ENCODE measurements around the gene TAMALIN. TPM values are rescaled to one million over a fixed set of nuclear protein-coding genes. Genes with fewer than 3 reads are reported as not detected.

Gene TAMALIN
- total RNA-seq, 2 experiments from 2014 or later, result 495 to 525 TPM

- H3K36me3 Mint-ChIP-seq (ENCODE audit: low read depth), result peaks cover 77% of the 10 kb centered on the region
- H3K27me3 Mint-ChIP-seq, result no peaks in the 10 kb centered on the region
- no peaks in the 10 kb centered on the region for H3K9me3 ChIP-seq (ENCODE audit: control insufficient read depth in 1 of 2, insufficient read depth in 1 of 2, low read length in 2 of 2)
- H3K9me3 Mint-ChIP-seq, result no peaks in the 10 kb centered on the region
- H3K4me1 ChIP-seq (ENCODE audit: insufficient read depth, low read length), result peaks cover 14% of the 10 kb centered on the region
- TF ChIP-seq CTCF (IDR thresholded peaks at IDR 0.05), result no peak
- no peak overlapping the region for H3K27ac ChIP-seq (ENCODE audit: low read depth in 1 of 2, low read length in 2 of 2)
- H3K4me3 Mint-ChIP-seq, result no peak overlapping the region
- intact Hi-C loops (cut with DNase I, micrococcal nuclease), result loop anchor here (1.0 kb wide), 2 partner anchors 9 to 54 kb away; no protein-coding TSS in a partner anchor
- DNase-seq, result no peak
- H3K27ac Mint-ChIP-seq, result no peak overlapping the region
- CTCF ChIA-PET, result interaction anchor here (1.0 to 2.0 kb wide), 4 partner anchors 10 to 45 kb away, joined by 3 to 9 read pairs (median 6); no protein-coding TSS in a partner anchor
- no peak for ATAC-seq (ENCODE audit: poor library complexity)
- H3K4me1 Mint-ChIP-seq (ENCODE audit: low read depth), result peaks cover 27% of the 10 kb centered on the region
- H3K27me3 ChIP-seq (ENCODE audit: control insufficient read depth in 1 of 2, insufficient read depth in 2 of 2, low read length in 2 of 2), result no peaks in the 10 kb centered on the region
- POLR2A ChIA-PET, result no interaction called here
- H3K36me3 ChIP-seq (ENCODE audit: insufficient read depth, low read length), result peaks cover 55% of the 10 kb centered on the region
- no peak overlapping the region for H3K4me3 ChIP-seq (ENCODE audit: low read length)
Measured at GRCh38 chr12:51980809-51981127, 26.0 kb upstream of the TAMALIN start.

GRCh38 chr12:51984657-51985056 lies 22.1 kb upstream of the TAMALIN start:
- intact Hi-C loops (cut with DNase I, micrococcal nuclease), result no loop called here
- Mint-ChIP-seq H3K4me3 (no peak overlapping the region), H3K4me1 (ENCODE audit: low read depth) (peaks cover 12% of the 10 kb centered on the region), H3K36me3 (ENCODE audit: low read depth) (peaks cover 73% of the 10 kb centered on the region), H3K27ac (no peak overlapping the region), H3K9me3 (no peaks in the 10 kb centered on the region), H3K27me3 (no peaks in the 10 kb centered on the region)
- TF ChIP-seq CTCF (IDR thresholded peaks at IDR 0.05), result no peak
- Histone ChIP-seq H3K27me3 (ENCODE audit: control insufficient read depth in 1 of 2, insufficient read depth in 2 of 2, low read length in 2 of 2) (no peaks in the 10 kb centered on the region), H3K36me3 (ENCODE audit: insufficient read depth, low read length) (peaks cover 47% of the 10 kb centered on the region), H3K4me1 (ENCODE audit: insufficient read depth, low read length) (peaks cover 8% of the 10 kb centered on the region), H3K9me3 (ENCODE audit: control insufficient read depth in 1 of 2, insufficient read depth in 1 of 2, low read length in 2 of 2) (no peaks in the 10 kb centered on the region), H3K27ac (ENCODE audit: low read depth in 1 of 2, low read length in 2 of 2) (no peak overlapping the region), H3K4me3 (ENCODE audit: low read length) (no peak overlapping the region)
- CTCF ChIA-PET, result no interaction called here
- ATAC-seq (ENCODE audit: poor library complexity) (no peak), DNase-seq (no peak)
- POLR2A ChIA-PET, result no interaction called here

GRCh38 chr12:51985154-51985835 lies 21.5 kb upstream of the TAMALIN start:
- ChIA-PET POLR2A (no interaction called here), CTCF (no interaction called here)
- peaks cover 7% of the 10 kb centered on the region for H3K4me1 ChIP-seq (ENCODE audit: insufficient read depth, low read length)
- Mint-ChIP-seq H3K4me3 (no peak overlapping the region), H3K36me3 (ENCODE audit: low read depth) (peaks cover 68% of the 10 kb centered on the region), H3K9me3 (no peaks in the 10 kb centered on the region), H3K27ac (no peak overlapping the region), H3K27me3 (no peaks in the 10 kb centered on the region), H3K4me1 (ENCODE audit: low read depth) (peaks cover 6% of the 10 kb centered on the region)
- no peak for ATAC-seq (ENCODE audit: poor library complexity)
- H3K36me3 ChIP-seq (ENCODE audit: insufficient read depth, low read length), result peaks cover 47% of the 10 kb centered on the region
- H3K9me3 ChIP-seq (ENCODE audit: control insufficient read depth in 1 of 2, insufficient read depth in 1 of 2, low read length in 2 of 2), result no peaks in the 10 kb centered on the region
- no peak for TF ChIP-seq CTCF (IDR thresholded peaks at IDR 0.05)
- no peak overlapping the region for H3K27ac ChIP-seq (ENCODE audit: low read depth in 1 of 2, low read length in 2 of 2)
- H3K27me3 ChIP-seq (ENCODE audit: control insufficient read depth in 1 of 2, insufficient read depth in 2 of 2, low read length in 2 of 2), result no peaks in the 10 kb centered on the region
- no peak overlapping the region for H3K4me3 ChIP-seq (ENCODE audit: low read length)
- intact Hi-C loops (cut with DNase I, micrococcal nuclease), result no loop called here
- DNase-seq, result no peak
